B cell (primary cell): ENCODE measurements around the gene ODF4.

Source experiments
- EZH2 ChIP-seq: IDR thresholded peaks from 2 replicates; pipeline ENCODE4 v1.6.1; 2012; ENCODE audit warnings: borderline replicate concordance, low read depth, mild to moderate bottlenecking, moderate library complexity, low read length; ENCODE audit not compliant: insufficient read depth, poor library complexity, severe bottlenecking
- TF ChIP-seq, protein P1 (sequence below): fragments of 200-600 bp; IDR thresholded peaks from one replicate; pipeline ENCODE4 v1.8.0; 2022; ENCODE audit warnings: antibody characterized with exemption, mild to moderate bottlenecking

DNA sequence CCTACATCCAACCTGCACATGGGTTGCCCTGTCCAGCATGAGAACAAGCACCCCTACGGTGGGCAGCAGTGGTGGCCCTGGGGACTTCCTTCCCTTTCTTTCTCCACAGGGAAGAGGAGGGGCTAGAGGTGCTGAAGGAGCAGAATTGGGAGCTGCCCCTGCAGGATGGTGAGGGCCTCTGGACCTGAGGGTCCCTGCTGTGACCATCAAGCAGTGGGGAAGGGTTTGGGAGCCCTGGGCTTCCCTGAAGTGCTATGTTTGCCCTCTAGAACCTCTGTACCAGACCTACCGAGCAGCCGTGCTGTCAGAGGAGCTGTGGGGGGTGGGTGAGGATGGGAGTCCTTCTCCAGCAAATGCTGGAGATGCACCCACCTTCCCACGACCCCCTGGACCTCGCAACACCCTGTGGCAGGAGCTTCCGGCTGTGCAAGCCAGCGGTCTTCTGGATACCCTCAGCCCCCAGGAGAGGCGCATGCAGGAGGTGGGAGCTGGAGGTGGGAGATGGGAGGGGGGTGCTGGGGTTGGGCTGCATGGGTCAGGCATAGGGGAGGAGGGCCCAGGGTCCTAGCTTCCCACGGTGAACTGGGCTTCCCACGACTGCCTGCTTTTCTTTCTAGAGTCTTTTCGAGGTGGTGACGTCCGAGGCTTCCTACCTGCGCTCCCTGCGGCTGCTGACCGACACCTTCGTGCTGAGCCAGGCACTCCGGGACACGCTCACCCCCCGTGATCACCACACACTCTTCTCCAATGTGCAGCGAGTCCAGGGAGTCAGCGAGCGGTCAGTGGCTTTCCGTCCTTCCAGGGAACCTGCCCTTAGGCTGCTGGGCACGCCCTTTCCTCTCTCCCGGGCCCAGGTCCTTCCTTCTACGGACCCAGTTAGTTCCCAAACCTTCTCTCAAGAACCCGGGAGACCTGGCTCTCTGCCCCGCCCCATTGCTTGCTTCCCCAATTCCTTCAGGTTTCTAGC is 24.6 kb upstream of the ODF4 start:
- TF ChIP-seq, protein P1, sequence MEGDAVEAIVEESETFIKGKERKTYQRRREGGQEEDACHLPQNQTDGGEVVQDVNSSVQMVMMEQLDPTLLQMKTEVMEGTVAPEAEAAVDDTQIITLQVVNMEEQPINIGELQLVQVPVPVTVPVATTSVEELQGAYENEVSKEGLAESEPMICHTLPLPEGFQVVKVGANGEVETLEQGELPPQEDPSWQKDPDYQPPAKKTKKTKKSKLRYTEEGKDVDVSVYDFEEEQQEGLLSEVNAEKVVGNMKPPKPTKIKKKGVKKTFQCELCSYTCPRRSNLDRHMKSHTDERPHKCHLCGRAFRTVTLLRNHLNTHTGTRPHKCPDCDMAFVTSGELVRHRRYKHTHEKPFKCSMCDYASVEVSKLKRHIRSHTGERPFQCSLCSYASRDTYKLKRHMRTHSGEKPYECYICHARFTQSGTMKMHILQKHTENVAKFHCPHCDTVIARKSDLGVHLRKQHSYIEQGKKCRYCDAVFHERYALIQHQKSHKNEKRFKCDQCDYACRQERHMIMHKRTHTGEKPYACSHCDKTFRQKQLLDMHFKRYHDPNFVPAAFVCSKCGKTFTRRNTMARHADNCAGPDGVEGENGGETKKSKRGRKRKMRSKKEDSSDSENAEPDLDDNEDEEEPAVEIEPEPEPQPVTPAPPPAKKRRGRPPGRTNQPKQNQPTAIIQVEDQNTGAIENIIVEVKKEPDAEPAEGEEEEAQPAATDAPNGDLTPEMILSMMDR: no peak
- TF ChIP-seq EZH2: no peak
